ENCODE measurements around the gene TGM3.

The TGM3 gene

DNA sequence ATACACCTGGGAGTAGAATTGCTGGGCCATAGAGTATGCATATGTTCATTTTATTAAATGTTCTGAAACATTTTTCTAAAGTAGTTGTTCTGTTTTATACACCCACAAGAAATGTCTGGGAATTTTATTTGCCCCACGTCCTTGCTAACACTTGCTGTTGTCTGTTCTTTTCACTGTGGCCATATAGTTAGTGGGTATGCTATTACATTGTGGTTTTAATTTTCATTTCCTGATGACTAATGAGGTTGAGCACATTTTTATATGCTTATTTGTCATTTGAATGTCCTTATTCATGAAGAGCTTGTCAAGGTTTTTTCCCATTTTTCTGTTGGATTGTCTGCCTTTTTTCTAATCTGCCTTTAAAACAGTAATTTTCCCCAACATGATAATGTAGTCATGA is 41.5 kb upstream of the TGM3 start:
- TF ChIP-seq ZNF280D (tag by site-specific recombination; IDR thresholded peaks at IDR 0.05) (no peak), ZNF174 (tag by site-specific recombination; IDR thresholded peaks at IDR 0.05) (no peak), ZNF692 (tag by site-specific recombination; IDR thresholded peaks at IDR 0.05) (no peak), ZNF623 (tag by site-specific recombination; IDR thresholded peaks at IDR 0.05) (no peak), ZNF658 (tag by site-specific recombination; IDR thresholded peaks at IDR 0.05) (no peak), GLIS1 (tag by site-specific recombination; IDR thresholded peaks at IDR 0.05) (no peak), ZNF76 (tag by site-specific recombination; IDR thresholded peaks at IDR 0.05; ENCODE audit: borderline replicate concordance, low read depth) (no peak), ZNF423 (tag by site-specific recombination; IDR thresholded peaks at IDR 0.05) (no peak), ZNF274 (IDR thresholded peaks at IDR 0.05; ENCODE audit: low read length) (no peak), ZNF274 (tag by site-specific recombination; IDR thresholded peaks at IDR 0.05; ENCODE audit: borderline replicate concordance) (no peak), ZFP69B (tag by site-specific recombination; IDR thresholded peaks at IDR 0.05) (no peak)
- TF ChIP-seq, protein P1, sequence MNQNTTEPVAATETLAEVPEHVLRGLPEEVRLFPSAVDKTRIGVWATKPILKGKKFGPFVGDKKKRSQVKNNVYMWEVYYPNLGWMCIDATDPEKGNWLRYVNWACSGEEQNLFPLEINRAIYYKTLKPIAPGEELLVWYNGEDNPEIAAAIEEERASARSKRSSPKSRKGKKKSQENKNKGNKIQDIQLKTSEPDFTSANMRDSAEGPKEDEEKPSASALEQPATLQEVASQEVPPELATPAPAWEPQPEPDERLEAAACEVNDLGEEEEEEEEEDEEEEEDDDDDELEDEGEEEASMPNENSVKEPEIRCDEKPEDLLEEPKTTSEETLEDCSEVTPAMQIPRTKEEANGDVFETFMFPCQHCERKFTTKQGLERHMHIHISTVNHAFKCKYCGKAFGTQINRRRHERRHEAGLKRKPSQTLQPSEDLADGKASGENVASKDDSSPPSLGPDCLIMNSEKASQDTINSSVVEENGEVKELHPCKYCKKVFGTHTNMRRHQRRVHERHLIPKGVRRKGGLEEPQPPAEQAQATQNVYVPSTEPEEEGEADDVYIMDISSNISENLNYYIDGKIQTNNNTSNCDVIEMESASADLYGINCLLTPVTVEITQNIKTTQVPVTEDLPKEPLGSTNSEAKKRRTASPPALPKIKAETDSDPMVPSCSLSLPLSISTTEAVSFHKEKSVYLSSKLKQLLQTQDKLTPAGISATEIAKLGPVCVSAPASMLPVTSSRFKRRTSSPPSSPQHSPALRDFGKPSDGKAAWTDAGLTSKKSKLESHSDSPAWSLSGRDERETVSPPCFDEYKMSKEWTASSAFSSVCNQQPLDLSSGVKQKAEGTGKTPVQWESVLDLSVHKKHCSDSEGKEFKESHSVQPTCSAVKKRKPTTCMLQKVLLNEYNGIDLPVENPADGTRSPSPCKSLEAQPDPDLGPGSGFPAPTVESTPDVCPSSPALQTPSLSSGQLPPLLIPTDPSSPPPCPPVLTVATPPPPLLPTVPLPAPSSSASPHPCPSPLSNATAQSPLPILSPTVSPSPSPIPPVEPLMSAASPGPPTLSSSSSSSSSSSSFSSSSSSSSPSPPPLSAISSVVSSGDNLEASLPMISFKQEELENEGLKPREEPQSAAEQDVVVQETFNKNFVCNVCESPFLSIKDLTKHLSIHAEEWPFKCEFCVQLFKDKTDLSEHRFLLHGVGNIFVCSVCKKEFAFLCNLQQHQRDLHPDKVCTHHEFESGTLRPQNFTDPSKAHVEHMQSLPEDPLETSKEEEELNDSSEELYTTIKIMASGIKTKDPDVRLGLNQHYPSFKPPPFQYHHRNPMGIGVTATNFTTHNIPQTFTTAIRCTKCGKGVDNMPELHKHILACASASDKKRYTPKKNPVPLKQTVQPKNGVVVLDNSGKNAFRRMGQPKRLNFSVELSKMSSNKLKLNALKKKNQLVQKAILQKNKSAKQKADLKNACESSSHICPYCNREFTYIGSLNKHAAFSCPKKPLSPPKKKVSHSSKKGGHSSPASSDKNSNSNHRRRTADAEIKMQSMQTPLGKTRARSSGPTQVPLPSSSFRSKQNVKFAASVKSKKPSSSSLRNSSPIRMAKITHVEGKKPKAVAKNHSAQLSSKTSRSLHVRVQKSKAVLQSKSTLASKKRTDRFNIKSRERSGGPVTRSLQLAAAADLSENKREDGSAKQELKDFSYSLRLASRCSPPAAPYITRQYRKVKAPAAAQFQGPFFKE (tag by site-specific recombination; IDR thresholded peaks at IDR 0.05; ENCODE audit: borderline replicate concordance), result no peak
- TF ChIP-seq, protein P2, sequence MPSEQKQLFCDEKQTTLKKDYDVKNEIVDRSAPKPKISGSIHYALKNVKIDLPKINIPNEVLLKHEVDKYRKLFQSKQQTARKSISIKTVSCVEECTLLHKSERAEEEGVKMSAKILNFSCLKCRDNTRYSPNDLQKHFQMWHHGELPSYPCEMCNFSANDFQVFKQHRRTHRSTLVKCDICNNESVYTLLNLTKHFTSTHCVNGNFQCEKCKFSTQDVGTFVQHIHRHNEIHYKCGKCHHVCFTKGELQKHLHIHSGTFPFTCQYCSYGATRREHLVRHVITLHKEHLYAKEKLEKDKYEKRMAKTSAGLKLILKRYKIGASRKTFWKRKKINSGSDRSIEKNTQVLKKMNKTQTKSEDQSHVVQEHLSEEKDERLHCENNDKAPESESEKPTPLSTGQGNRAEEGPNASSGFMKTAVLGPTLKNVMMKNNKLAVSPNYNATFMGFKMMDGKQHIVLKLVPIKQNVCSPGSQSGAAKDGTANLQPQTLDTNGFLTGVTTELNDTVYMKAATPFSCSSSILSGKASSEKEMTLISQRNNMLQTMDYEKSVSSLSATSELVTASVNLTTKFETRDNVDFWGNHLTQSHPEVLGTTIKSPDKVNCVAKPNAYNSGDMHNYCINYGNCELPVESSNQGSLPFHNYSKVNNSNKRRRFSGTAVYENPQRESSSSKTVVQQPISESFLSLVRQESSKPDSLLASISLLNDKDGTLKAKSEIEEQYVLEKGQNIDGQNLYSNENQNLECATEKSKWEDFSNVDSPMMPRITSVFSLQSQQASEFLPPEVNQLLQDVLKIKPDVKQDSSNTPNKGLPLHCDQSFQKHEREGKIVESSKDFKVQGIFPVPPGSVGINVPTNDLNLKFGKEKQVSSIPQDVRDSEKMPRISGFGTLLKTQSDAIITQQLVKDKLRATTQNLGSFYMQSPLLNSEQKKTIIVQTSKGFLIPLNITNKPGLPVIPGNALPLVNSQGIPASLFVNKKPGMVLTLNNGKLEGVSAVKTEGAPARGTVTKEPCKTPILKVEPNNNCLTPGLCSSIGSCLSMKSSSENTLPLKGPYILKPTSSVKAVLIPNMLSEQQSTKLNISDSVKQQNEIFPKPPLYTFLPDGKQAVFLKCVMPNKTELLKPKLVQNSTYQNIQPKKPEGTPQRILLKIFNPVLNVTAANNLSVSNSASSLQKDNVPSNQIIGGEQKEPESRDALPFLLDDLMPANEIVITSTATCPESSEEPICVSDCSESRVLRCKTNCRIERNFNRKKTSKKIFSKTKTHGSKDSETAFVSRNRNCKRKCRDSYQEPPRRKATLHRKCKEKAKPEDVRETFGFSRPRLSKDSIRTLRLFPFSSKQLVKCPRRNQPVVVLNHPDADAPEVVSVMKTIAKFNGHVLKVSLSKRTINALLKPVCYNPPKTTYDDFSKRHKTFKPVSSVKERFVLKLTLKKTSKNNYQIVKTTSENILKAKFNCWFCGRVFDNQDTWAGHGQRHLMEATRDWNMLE (tag by site-specific recombination; conservative IDR thresholded peaks at IDR 0.05; ENCODE audit: low read depth), result no peak
- ChIA-PET CTCF (interaction anchor here (0.7 kb wide), 2 partner anchors 9 to 46 kb away, joined by 3 read pairs; no protein-coding TSS in a partner anchor), POLR2A (no interaction called here)
- H3K36me3 ChIP-seq (ENCODE audit: control insufficient read depth in 2 of 2, insufficient read depth in 1 of 2, low read length in 2 of 2), result no peaks in the 10 kb centered on the region
- H3K4me3 ChIP-seq (ENCODE audit: low read depth, low read length), result no peak overlapping the region
- no peaks in the 10 kb centered on the region for H3K9me3 ChIP-seq (ENCODE audit: control insufficient read depth, insufficient read depth, low read depth, low read length)
- H3K4me1 ChIP-seq (ENCODE audit: control insufficient read depth, insufficient read depth, low read length), result no peaks in the 10 kb centered on the region
- no peak overlapping the region for H3K27ac ChIP-seq (ENCODE audit: extremely low read depth, low read depth, low read length)

All from HEK293 (cell line).